ENCODE results near the gene POU2AF1. TPM values are rescaled to one million over a fixed set of nuclear protein-coding genes. Genes with fewer than 3 reads are reported as not detected.

Gene POU2AF1
- total and polyA plus RNA-seq, 2 of the 8 experiments (the other 6 are each of a cell fraction or from before 2014, with no cell fraction given), result not detected

DNA sequence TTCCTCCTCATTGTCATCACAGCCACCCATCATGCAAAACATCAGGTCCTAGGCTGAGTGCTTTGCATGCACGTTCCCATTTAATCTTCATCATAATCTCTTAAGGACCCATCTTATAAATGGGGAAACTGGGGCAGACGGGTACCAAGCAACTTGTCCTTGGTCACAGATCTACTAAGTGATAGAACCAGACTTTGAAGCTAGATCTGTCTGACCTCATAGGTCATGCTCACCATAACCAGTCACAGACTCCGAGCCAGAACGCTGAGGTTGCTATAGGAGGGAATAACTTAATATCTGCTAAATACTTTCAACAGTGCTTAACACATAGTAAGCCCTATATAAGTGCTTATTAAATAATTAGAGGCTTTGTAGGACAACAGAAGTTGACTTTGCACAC is 43.0 kb downstream of the POU2AF1 start:
- CTCF ChIA-PET (ENCODE audit: partially characterized antibody), result interaction anchor here (1.3 to 1.9 kb wide), 3 partner anchors 87 to 93 kb away, joined by 3 to 8 read pairs (median 6); no protein-coding TSS in a partner anchor
- Histone ChIP-seq H3K23me2 (ENCODE audit: low read depth, low read length) (no peaks in the 10 kb centered on the region), H3K36me3 (ENCODE audit: control insufficient read depth in 2 of 4, insufficient read depth in 4 of 4, low read length in 3 of 4) (no peaks in the 10 kb centered on the region)

More for the DNA sequence above, 43.0 kb downstream of the POU2AF1 start:
- H2BK120ac ChIP-seq (replicated peaks; ENCODE audit: low read depth, low read length), result no peak overlapping the region
- H2BK20ac ChIP-seq (ENCODE audit: low read length), result no peak overlapping the region
- WGBS, 2 experiments (ENCODE audit: extremely low coverage in 1 of 2, insufficient coverage in 1 of 2, insufficient read length in 1 of 2, insufficient replicate concordance in 2 of 2, low coverage in 1 of 2, low lambda C conversion rate in 2 of 2, missing lambda C conversion rate in 1 of 2), result 92% methylated on average over 4 of the region's 4 CpGs; no CpG with 5 or more reads in 1 of the 2 experiments
- TF ChIP-seq TBP (IDR thresholded peaks at IDR 0.05; ENCODE audit: low read depth, low read length) (no peak), ZNF274 (IDR thresholded peaks at IDR 0.05; ENCODE audit: borderline replicate concordance, extremely low read depth, low read length) (no peak), EP300 (IDR thresholded peaks at IDR 0.05; ENCODE audit: borderline replicate concordance in 1 of 2, low read depth in 2 of 2, low read length in 2 of 2) (no peak), CEBPB (IDR thresholded peaks at IDR 0.05; ENCODE audit: low read depth, low read length) (no peak), CBX8 (IDR thresholded peaks at IDR 0.05; ENCODE audit: borderline replicate concordance, low read depth, low read length) (no peak), NANOG (IDR thresholded peaks at IDR 0.05; ENCODE audit: insufficient read depth, low read depth, low read length, poor library complexity, severe bottlenecking) (no peak), MAFK (IDR thresholded peaks at IDR 0.05; ENCODE audit: low read depth, low read length) (no peak)
- TF ChIP-seq, protein P1, sequence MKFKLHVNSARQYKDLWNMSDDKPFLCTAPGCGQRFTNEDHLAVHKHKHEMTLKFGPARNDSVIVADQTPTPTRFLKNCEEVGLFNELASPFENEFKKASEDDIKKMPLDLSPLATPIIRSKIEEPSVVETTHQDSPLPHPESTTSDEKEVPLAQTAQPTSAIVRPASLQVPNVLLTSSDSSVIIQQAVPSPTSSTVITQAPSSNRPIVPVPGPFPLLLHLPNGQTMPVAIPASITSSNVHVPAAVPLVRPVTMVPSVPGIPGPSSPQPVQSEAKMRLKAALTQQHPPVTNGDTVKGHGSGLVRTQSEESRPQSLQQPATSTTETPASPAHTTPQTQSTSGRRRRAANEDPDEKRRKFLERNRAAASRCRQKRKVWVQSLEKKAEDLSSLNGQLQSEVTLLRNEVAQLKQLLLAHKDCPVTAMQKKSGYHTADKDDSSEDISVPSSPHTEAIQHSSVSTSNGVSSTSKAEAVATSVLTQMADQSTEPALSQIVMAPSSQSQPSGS (IDR thresholded peaks at IDR 0.05; ENCODE audit: low read length), result no peak
- no peak overlapping the region for H3K56ac ChIP-seq (replicated peaks; ENCODE audit: insufficient read length, low read depth, low read length)
- H3K4ac ChIP-seq (replicated peaks; ENCODE audit: insufficient read length, low read depth, low read length), result no peak overlapping the region
- H3K4me3 ChIP-seq (ENCODE audit: extremely low read depth in 1 of 4, insufficient read depth in 2 of 4, low read depth in 3 of 4, low read length in 4 of 4), result no peak overlapping the region
- no peak overlapping the region for H4K91ac ChIP-seq (replicated peaks; ENCODE audit: insufficient read length, low read length)
- H4K20me1 ChIP-seq (replicated peaks in 1 of 2; ENCODE audit: control insufficient read depth in 1 of 2, insufficient read depth in 2 of 2, low read length in 2 of 2), result no peaks in the 10 kb centered on the region
- peak overlapping the region; percentile 53; the same call in 1 of the 2 replicates for H2AK5ac ChIP-seq (ENCODE audit: low read depth, low read length)
- H4K5ac ChIP-seq (ENCODE audit: insufficient read length, low read depth, low read length), result no peak overlapping the region
- no peak overlapping the region for H3K27ac ChIP-seq (ENCODE audit: low read depth, low read length)
- no peak overlapping the region for H2BK15ac ChIP-seq (ENCODE audit: low read length)
- H3K79me1 ChIP-seq (ENCODE audit: low read depth, low read length), result no peaks in the 10 kb centered on the region
- no peaks in the 10 kb centered on the region for H3K79me2 ChIP-seq (ENCODE audit: control insufficient read depth in 1 of 2, insufficient read depth in 2 of 2, low read length in 2 of 2)
- no peaks in the 10 kb centered on the region for H3K27me3 ChIP-seq (replicated peaks in 1 of 4; ENCODE audit: control insufficient read depth in 3 of 4, extremely low read depth in 1 of 4, insufficient read depth in 3 of 4, low read length in 3 of 4)
- H3K4me1 ChIP-seq (replicated peaks in 1 of 4; ENCODE audit: control insufficient read depth in 3 of 4, insufficient read depth in 4 of 4, low read length in 3 of 4), result peaks cover 0 to 4% (median 1%) of the 10 kb centered on the region in 4 experiments; a peak in 2 of 7 replicates
- no peak overlapping the region for H2BK12ac ChIP-seq (ENCODE audit: low read depth, low read length)
- no peak overlapping the region for H2AFZ ChIP-seq (ENCODE audit: low read length)
- FAIRE-seq (no peak), DNase-seq (ENCODE audit: low read depth in 1 of 2, low spot score in 2 of 2) (no peak)
- no peak overlapping the region for H3K9ac ChIP-seq (replicated peaks in 1 of 4; ENCODE audit: extremely low read depth in 1 of 4, low read depth in 3 of 4, low read length in 3 of 4)
- no peak overlapping the region for H4K8ac ChIP-seq (ENCODE audit: extremely low read depth, insufficient read depth, low read length)
- no peak overlapping the region for H2BK5ac ChIP-seq (ENCODE audit: low read depth, low read length)
- POLR2A ChIA-PET (ENCODE audit: partially characterized antibody), result no interaction called here
- no peak overlapping the region for H3K14ac ChIP-seq (ENCODE audit: insufficient read length)
- no peak overlapping the region for H3K18ac ChIP-seq (ENCODE audit: extremely low read depth, low read length)
- H3K4me2 ChIP-seq (ENCODE audit: insufficient read depth in 1 of 2, low read depth in 2 of 2, low read length in 2 of 2), result no peak overlapping the region
- no peak overlapping the region for H3K23ac ChIP-seq (ENCODE audit: insufficient read length)
- no peaks in the 10 kb centered on the region for H3K9me3 ChIP-seq (ENCODE audit: insufficient read depth in 2 of 2, low read depth in 1 of 2, low read length in 1 of 2)

Measured in H1 (cell line).